LNCAP (cell line): ENCODE results near the gene PLP2.

Source experiments
- CTCF ChIP-seq: fragments of 450-650 bp; IDR thresholded peaks from 2 replicates; pipeline ENCODE4 v1.5.1; 2017; ENCODE audit warnings: mild to moderate bottlenecking

PLP2 gene

GRCh38 chrX:49199906-49200771 lies 28.4 kb downstream of the PLP2 start, which contains the start of gene SYP:
TSS of gene SYP (minus strand) at chrX:49200193. CDS start at chrX:49200186, 7 bp downstream.
- TF ChIP-seq CTCF, result no peak

- no peak for TF ChIP-seq CTCF
These were observed 30.3 kb downstream of the PLP2 start for GRCh38 chrX:49202022-49202421.

GRCh38 chrX:49203536-49203935 lies 31.8 kb downstream of the PLP2 start:
- no peak for TF ChIP-seq CTCF

GRCh38 chrX:49204017-49204416 lies 32.3 kb downstream of the PLP2 start:
- TF ChIP-seq CTCF, result no peak

- no peak for TF ChIP-seq CTCF
These were observed 33.0 kb downstream of the PLP2 start for GRCh38 chrX:49204709-49205108.

GRCh38 chrX:49205443-49205842 lies 33.7 kb downstream of the PLP2 start:
- TF ChIP-seq CTCF, result no peak

- no peak for TF ChIP-seq CTCF
These were observed 34.8 kb downstream of the PLP2 start for GRCh38 chrX:49206543-49206942.
